SW 1271 (cell line): ENCODE measurements around the gene APBB2.
A peak's percentile ranks its signal among the peaks of the same experiment; 100 is the strongest.

Experiments used
- DNase-seq, 2 experiments: peaks; one replicate each; lab custom pipeline; 2025; lab: John Stamatoyannopoulos, UW

APBB2 gene

DNA sequence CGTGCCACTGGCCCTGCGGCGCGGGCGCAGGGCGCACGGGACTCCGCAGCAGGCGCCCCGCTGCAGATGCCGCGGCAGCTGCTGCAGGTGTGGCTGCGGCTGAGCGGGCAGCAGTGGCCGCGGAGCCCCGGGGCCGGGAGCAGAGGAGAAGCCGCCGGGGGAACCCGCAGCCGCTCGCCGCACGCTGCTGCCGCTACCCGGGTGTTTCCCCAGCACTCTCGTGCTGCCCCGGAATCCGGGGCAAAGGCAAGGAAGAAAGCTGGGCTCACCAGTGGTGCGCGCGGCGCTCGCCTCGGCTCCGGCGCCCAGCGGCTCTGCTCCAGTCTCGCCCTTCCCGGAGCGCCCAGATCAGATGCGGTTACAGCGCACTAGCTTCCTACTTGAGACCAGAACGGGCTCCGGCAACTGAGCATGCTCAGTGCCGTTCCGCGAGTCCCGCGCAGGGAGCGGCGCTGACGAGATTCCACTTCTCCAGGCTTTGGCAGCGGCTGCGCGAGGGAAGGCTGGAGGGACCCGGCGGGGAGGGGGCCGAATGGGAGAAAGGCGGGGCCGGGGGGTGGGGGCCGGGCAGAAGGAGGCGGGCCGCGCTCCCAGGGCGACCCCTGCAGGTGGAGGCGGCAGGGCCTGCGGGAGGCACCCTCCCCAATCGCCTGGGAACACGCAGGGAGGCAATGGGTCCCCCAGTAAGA lies at the start of gene APBB2:
Gene APBB2 (minus strand): TSS at position 407 of the 689 bp plus-strand sequence. CDS start 181,288 bp downstream, outside the sequence.
- peak; percentile 91 to 92 for DNase-seq

DNA sequence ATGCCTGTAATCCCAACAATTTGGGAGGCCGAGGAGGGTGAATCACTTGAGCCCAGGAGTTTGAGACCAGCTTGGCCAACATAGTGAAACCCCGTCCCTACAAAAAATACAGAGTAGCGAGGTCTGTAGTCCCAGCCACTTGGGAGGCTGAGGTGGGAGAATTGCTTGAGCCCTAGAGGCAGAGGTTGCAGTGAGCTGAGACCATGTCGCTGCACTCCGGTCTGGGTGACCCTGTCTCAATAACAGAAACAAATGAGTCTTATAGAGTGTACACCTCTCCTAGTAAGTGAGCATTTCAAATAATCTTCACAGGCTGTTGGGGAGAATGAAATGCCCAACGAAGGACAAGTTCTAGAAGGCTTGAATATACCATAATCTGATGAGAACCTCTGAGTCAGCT lies 47.9 kb upstream of the APBB2 start:
- DNase-seq: no peak

DNA sequence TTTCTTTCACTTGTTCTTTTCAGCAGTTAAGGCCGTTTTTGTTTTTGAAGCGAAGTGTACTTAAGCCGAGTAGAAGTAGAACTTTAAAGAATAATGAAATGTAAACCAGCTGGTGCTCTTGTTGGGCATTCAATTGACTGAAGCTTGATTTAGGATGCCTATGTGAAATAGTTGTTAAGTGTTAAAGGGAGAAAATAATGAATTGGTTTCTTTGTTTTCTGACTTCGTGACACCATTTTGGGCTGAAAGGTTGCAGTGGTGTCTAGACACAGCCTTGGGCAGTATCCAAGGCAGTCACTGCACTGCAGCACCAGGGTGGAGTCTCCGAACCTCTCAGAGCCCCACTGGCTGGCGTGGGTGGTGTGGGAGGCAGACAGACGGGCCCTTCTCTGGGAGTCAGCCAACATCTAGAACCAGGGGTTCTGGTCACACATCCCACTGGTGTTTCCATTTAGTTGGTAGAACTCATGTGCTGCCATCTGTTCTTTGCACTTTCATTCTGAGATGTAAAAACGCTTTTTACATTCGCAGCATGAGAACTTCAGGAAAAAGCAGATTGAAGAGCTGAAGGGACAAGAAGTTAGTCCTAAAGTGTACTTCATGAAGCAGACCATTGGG lies 45.9 kb upstream of the APBB2 start:
- no peak for DNase-seq

DNA sequence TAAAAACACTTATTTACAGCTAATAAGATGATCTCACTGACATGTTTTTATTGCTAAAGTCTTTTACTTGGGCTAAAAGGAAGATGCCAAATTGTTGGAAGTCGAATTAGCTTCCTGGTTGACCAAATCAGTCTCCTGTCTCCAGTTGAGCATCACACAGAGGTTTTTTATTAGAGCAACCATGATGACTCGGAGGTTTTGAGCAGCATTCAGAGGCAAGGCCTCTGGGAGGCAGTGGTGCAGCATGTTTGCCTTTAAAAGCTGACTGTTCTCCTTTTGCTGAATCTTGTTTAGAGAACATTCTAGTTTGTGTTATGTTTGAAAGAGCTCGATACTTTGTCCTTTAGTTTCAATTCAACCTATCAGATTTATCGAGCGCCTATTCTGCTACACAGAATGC lies 44.4 kb upstream of the APBB2 start:
- DNase-seq: peak in 1 of 2 experiments; percentile 55

DNA sequence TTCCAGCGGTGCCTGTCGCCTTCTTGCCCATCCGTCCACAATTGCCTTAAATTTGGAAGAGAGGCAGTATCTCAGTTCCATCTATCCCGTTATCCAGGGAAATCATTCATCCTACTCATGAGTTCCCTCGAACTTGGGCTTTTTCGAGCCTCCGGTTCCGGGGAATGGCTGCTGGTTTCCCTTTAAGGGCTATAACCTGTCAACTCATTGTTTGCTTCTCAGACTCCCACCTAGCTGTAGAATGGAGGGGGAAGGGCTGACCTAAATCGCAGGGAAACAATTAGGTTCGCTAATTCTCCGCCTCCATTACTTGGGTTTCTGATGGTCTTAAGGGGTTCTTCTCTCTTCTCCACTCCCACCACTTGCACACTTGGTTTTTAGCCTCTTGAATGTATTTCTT lies 43.6 kb upstream of the APBB2 start:
- no peak for DNase-seq

DNA sequence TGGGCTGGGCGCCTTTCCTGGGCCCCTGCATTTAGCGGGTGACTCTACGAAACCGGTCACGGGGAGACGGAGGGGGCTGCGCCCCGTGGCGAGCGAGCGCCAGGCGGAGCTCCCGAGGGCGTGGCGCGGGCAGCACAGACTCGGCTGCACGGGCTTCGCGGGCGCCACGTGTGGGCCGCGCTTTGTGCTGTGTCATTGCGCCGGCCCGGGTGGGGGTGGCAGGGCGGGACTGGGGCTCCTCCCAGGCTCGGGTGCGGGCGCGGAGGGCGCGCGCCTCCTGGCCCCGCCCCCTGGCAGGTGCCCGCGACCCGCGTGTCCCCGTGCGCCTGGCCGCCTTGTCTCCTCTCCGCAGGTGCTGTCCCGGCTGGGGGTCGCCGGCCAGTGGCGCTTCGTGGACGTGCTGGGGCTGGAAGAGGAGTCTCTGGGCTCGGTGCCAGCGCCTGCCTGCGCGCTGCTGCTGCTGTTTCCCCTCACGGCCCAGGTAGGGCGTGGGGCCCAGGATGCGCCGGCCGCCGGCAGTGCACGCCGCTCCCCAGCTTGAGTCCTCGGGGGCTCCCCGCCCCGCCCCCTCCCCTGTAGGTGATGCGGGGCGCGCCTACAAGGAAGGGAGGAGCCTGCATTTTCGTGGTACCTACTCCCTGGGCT lies 43.0 kb upstream of the APBB2 start:
- peak in 1 of 2 experiments; percentile 28 for DNase-seq

DNA sequence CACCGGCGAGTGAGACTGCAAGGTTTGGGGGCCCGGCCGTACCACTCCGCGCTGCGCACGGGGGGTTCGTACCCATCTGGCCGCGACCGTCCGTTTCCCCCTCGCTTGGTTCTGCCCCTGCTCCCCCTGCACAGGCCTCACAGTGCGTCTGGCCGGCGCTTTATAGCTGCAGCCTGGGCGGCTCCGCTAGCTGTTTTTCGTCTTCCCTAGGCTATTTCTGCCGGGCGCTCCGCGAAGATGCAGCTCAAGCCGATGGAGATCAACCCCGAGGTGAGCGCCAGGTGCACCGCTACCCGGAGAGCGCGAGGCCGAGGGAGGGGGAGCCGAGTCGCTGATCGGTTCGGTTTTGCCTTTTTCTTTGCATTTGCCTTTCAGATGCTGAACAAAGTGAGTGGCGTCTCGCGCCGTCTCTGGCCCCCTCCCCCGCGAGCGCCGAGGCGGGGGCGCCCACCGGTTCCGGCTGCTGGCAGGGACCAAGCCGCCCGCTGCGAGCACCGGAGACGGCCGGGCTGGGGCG lies 42.5 kb upstream of the APBB2 start, which contains the start of gene UCHL1:
Gene UCHL1 (plus strand): TSS at position 189 of the 517 bp plus-strand sequence. CDS start 49 bp downstream, at position 238.
- DNase-seq: peak; percentile 49 to 79

DNA sequence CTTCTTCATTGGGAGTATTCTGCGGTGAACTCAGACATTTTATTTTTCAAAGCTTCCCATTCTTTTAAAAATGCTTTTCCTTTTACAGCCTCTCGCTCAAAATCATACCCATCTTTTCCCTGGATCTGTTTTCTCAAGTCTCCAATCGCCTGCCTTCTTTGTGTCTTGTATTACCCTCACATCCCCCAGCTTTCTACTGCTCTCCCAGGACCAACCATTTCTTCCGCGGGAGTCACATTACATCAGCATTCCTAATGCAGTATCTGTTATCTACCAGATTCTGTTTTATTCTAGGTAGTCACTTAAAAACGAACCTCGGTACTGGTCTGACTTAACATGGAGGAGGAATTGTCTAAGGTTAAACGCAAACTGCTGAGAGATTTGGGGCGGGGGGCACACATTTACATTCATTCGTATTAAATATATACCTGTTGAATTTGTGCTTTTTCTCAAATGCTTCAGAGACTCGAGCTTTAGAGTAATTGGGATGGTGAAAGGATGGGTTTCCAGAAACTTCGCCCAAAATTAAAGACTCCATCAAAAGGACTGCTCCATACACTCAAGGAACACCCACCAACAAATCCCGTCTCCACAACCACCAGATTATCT lies 41.9 kb upstream of the APBB2 start:
- DNase-seq: no peak

DNA sequence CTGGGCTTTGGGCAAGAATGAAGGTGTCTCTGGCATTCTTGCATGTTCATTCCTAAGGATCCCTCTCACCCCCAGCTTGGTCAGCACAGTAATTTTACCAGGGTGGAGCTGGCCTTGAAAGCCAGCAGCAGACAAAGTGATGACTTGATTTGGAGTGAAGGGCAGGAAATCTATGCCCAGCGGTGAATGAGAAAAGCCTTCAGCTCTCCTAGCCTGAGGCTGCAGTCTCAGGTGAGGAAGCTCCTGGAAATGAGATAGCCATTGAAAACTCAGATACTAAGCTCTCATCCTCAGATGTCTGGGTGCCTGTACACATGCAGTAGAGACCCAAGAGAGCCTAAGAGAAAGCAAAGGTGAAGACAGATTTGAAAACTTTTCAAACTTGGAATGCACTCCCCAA lies 31.6 kb upstream of the APBB2 start:
- no peak for DNase-seq

DNA sequence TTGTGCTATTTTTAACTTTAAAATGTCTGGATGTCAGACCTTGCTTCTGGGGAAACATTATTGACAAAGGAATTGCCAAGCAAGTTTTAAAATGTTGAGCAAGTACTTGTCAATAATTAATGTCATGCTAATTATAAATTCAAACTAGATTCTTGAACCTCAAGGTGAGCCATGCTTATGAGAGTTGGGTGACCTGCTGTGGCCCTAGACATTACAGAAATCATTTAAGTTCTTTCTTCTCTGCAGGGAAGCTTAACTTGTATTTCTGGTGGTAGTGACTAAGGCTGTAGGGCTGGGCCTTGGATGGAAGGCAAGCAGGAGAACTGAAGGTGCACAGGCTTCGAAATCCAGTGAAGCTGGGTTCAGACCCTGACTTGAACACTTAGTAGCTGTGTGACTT lies 27.6 kb upstream of the APBB2 start:
- no peak for DNase-seq

DNA sequence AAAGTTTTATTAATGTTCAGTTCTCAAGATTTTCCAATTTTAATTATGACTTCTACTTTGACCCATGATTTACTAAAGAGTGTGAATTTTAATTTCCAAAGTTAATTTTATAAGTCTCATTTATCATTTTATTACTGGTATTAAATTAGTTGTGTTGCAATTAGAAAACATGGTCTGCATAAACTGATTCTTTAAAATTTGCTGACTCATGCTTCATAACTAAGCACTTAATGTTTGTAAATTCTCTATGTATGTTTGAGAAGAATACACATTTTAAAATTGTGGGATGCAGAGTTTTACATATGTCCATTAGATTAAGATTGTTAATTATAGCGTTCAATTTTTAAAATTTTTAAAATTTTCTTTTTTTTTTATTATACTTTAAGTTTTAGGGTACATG lies 22.2 kb upstream of the APBB2 start:
- DNase-seq: no peak

DNA sequence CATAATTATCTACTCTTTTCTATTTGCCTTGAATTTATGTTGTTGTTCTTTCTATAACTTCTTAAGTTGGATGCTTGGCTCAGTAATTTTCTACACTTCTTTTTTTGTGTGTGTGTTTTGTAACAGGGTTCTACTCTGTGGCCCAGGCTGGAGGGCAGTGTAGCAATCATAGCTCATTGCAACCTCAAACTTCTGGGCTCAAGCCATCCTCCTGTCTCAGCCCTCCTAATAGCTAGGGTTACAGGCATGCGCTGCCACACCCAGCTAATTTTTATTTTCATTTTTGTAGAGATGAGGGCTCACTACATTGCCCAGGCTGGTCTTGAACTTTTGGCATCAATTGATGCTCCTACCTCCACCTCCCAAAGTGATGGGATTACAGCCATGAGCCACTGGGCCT lies 21.7 kb upstream of the APBB2 start:
- no peak for DNase-seq

DNA sequence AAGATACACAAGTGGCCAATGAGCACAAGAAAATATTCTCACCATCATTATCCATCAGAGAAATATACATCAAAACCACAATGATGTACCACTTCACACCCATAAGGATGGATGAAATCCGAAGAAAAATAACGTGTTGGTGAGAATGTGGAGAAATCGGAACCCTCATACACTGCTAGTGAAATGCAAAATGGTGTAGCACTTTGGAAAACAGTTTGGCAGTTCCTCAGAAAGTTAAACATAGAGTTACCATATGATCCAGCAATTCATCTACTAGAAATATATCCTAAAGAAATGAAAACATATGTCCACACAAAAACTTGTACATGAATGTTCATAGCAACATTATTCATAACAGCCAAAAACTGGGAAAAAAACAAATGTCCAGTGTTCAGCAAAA lies 18.5 kb upstream of the APBB2 start:
- no peak for DNase-seq

DNA sequence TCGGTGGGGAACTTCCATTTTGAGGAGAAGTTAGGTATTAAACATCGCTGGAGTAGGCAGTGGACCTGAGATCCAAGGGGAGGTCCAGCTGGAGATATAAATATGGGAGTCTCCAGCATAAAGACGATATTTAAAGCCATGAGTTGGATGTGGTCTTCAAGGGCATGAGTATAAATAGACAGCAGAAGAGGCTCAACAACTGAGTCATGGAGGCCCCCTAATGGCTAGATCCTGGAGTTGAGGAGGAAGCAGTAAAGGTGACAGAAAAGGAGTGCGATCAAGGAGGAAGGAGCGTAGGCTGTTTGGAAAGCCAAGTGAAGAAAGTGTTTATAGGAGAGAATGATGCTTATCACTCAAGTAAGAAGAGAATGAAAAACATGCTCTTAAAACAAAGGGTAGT lies 18.1 kb upstream of the APBB2 start:
- DNase-seq: peak in 1 of 2 experiments; percentile 9

DNA sequence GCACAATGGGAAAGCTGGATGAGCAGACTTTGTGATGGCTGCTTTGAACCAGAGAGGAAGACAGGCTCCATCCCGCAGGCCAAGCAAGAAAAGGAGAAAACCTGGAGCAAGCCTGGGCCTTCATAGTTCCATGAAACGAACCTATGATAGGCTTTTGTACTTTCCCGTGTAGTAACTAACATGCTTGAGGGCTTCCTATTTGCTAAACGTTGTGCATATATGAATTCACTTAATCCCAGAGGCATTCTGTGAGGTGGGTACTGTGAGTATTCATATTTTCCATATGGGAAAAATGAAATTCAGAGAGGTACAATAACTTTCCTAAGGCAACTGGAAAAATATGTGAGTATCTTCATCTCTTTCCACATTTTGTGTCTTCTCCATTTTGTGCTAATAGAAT lies 13.6 kb upstream of the APBB2 start:
- no peak for DNase-seq

DNA sequence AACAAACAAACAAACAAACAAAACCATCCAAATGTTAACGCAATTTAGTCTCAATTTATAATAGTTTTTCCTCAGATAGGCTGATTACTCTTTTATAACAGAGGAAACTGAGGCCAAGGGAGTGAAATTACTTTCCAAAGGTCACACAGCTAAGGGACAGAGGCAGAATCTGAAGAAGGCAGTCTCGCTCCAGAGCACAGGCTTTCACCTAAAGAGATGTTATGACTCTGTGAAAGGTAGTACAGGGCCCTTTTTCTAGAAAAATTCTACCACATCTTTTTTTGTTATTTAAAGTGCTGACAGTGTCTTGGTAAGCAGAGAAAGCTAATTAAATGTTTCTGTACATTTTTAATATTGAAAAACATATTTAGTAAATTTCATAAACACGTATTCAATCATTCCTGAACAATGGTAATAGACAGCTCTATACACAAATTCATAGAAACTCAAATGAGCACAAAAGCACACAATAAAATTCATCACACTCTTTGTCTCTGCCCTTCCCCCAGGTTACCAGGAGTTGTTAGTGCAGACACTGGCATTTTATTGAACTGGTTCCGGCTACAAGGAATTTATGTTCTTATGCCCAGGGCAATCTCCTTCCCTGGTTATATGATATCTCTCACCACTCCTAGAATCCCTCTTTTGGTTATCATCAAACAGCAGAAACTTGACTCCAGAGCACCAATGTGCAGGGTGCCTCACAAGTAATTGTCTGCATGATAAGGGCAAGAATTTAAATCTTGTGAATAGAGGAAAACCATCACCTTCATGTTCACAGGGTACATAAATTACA lies 7.7 kb upstream of the APBB2 start:
- DNase-seq: no peak

DNA sequence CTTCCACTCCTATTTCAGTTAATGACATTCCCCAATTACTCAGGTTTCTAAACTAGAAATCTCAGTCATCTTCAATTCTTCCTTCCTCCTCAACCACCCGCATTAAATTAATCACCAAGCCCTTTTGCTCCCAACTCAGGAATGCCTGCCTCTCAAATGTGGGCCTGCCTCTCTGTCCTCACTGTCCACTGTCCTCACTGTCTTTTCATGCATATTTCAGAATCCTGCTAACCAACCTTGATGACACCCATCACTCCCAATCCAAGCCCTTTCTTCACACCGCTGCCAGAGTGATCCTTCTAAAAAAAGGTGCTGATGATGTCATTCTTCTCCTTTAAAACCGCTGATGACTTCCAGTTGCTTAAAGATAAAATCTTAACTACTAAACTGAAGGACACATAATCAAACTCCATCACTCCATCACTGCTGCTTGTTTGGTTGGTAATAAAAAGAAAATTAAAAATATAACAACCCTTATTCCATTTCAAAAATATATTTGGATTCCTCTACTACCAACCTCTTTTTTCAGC lies 5.1 kb upstream of the APBB2 start:
- no peak for DNase-seq

DNA sequence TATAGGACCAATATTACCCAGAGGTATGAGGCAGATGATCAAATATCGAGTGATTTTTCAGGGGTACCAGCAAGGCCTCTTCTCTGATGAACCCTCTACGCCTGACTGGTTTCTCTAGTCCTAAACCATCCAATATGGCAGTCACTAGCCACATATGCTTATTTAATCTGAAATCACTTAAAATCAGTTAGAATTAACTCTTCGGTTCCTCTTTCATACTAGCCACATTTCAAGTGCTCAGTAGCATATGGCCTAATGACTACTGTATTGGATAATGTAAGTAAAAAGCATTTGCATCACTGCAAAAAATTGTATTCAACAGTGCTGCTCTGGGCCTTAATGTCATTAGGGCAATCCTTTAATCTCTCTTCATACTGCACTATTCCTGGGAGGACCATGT lies 4.4 kb upstream of the APBB2 start:
- no peak for DNase-seq

DNA sequence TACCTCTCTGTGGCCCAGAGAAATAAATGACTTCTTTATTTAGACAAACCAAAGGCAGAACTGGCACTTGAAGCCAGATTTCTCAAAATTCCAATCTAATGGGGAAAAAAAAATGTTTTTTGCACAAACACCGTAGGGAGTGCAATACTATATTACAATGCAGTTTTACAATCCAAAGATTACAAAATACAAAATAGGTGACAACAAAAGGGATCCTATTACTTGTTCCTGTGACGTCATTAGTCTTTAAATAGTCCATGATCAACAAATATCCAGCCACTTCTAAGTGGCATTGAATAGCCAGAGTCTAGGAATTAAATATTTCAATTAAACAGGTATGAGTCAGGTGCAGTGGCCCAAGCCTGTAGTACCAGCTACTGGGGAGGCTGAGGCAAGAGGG lies 3.0 kb upstream of the APBB2 start:
- DNase-seq: no peak

DNA sequence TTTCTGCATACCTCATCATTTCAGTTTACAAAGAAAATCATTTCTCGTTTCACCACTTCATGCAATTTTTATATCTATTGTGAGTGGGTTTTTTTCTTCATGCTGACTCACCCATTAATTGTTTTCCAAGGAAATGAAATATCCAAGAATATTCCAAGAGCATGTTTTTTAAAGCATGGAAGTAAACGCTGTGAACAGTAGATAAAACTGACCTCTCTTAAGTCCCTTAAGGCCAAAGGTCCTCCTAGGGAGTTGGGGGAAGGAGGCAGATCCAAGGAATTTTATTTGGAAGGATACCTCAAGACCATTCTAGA lies 2.6 kb upstream of the APBB2 start:
- no peak for DNase-seq

DNA sequence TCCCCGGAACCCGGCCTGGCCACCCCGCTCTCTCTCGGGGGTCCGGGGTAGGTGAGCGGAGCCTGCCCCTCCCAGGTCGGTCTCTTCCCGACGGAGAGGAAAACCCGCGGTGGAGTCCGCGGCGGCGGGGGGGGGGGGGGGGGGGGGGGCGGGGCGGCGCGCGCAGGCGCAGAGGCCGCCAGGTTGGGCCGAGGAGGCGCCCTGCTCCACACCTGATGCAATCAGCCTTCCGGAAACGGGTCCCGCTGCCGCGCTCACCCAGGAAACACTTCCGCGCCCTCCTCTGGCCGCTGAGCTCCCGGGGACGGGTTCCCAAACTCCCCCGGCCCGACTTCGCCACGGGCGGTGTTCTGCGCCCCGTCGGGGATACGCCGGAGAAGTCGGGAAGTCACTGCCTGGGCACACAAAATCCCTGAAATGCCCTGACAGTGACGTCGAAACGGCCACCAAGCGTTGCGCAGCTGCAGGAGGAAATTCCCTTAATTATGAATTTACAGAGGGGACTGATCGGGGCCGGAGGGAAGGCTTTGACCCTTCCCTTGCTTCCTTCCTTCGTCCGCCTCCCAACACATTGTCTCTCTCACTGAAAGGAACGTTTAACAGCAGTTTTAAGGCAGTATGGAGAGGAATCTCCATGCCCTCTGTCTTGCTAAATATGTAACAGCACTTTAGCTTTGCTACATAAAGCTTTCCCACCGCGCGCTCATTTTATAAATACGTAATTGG lies 2.1 kb upstream of the APBB2 start:
- peak; percentile 72 to 84 for DNase-seq
